SK-N-MC (cell line): ENCODE data around the gene SPATA13.
A peak's percentile ranks its signal among the peaks of the same experiment; 100 is the strongest.

ENCODE experiments used
- DNase-seq: peaks from one replicate; pipeline ENCODE4 v3.0.0-alpha.2; 2011; ENCODE audit warnings: low read depth, low spot score
- H3K27ac ChIP-seq: fragments of 200-600 bp; sonication (generic); 2 replicates; pipeline ENCODE4 v1.5.1; 2016; ENCODE audit warnings: mixed run types
- H3K36me3 ChIP-seq: fragments of 200-600 bp; sonication (generic); 2 replicates; pipeline ENCODE4 v1.6.1; 2017; ENCODE audit warnings: antibody characterized with exemption, low read length, mixed read lengths; ENCODE audit not compliant: insufficient read depth
- H3K4me3 ChIP-seq: fragments of 200-600 bp; sonication (generic); 2 replicates; pipeline ENCODE4 v1.5.1; 2016
- H3K9ac ChIP-seq: fragments of 200-600 bp; sonication (generic); 2 replicates; pipeline ENCODE4 v1.8.0; 2017; ENCODE audit warnings: mixed run types, mixed read lengths; ENCODE audit not compliant: insufficient read length
- H3K9me3 ChIP-seq: fragments of 200-600 bp; sonication (generic); 2 replicates; pipeline ENCODE4 v1.6.1; 2017; ENCODE audit warnings: low read depth, mild to moderate bottlenecking, antibody characterized with exemption, low read length, moderate library complexity, mixed read lengths
- EZH2 ChIP-seq: fragments of 200-600 bp; sonication (generic); IDR thresholded peaks from one replicate; pipeline ENCODE4 v1.6.1; 2017; ENCODE audit warnings: antibody characterized with exemption
- FOXP2 ChIP-seq: optimal IDR thresholded peaks from 2 replicates; pipeline ENCODE3; 2011; ENCODE audit warnings: mild to moderate bottlenecking, moderate library complexity; ENCODE audit not compliant: insufficient read depth; ENCODE audit errors: extremely low read length, control extremely low read depth
- POLR2AphosphoS5 ChIP-seq: IDR thresholded peaks from 2 replicates; pipeline ENCODE4 v1.6.1; 2012; ENCODE audit warnings: mild to moderate bottlenecking, low read depth, low read length, borderline replicate concordance

The SPATA13 gene

GRCh38 chr13:24225062-24225461, 64.5 kb downstream of the SPATA13 start:
- Histone ChIP-seq H3K4me3 (no peak overlapping the region), H3K9me3 (no peaks in the 10 kb centered on the region), H3K9ac (no peak overlapping the region), H3K27ac (no peak overlapping the region), H3K36me3 (no peaks in the 10 kb centered on the region; the same call in 1 of the 2 replicates)
- no peak for TF ChIP-seq EZH2
- no peak for TF ChIP-seq FOXP2
- TF ChIP-seq POLR2AphosphoS5, result no peak
- DNase-seq, result no peak

GRCh38 chr13:24225930-24226329, 65.4 kb downstream of the SPATA13 start:
- no peak for DNase-seq
- no peak overlapping the region for H3K27ac ChIP-seq
- TF ChIP-seq POLR2AphosphoS5 (no peak), FOXP2 (no peak), EZH2 (no peak)
- no peak overlapping the region for H3K4me3 ChIP-seq
- no peak overlapping the region for H3K9ac ChIP-seq
- no peaks in the 10 kb centered on the region; the same call in 1 of the 2 replicates for H3K36me3 ChIP-seq
- H3K9me3 ChIP-seq, result no peaks in the 10 kb centered on the region

- Histone ChIP-seq H3K9me3 (no peaks in the 10 kb centered on the region), H3K4me3 (no peak overlapping the region), H3K36me3 (no peaks in the 10 kb centered on the region; the same call in 1 of the 2 replicates), H3K9ac (no peak overlapping the region), H3K27ac (no peak overlapping the region)
- DNase-seq, result no peak
- TF ChIP-seq POLR2AphosphoS5 (no peak), EZH2 (no peak), FOXP2 (no peak)
Measured at GRCh38 chr13:24226762-24227161, 66.2 kb downstream of the SPATA13 start.

- TF ChIP-seq FOXP2, result no peak
- TF ChIP-seq POLR2AphosphoS5, result no peak
- no peak for TF ChIP-seq EZH2
- DNase-seq, result peak; percentile 79
- no peak overlapping the region for H3K4me3 ChIP-seq
- no peak overlapping the region for H3K9ac ChIP-seq
- H3K27ac ChIP-seq, result no peak overlapping the region
- H3K36me3 ChIP-seq, result no peaks in the 10 kb centered on the region; the same call in 1 of the 2 replicates
- no peaks in the 10 kb centered on the region for H3K9me3 ChIP-seq
Measured at GRCh38 chr13:24228852-24229458, 68.4 kb downstream of the SPATA13 start.

- H3K27ac ChIP-seq, result no peak overlapping the region
- TF ChIP-seq POLR2AphosphoS5, result no peak
- no peak for TF ChIP-seq FOXP2
- no peak for TF ChIP-seq EZH2
Measured at GRCh38 chr13:24230428-24231072, 70.0 kb downstream of the SPATA13 start.

GRCh38 chr13:24231377-24231776, 70.9 kb downstream of the SPATA13 start:
- Histone ChIP-seq H3K4me3 (no peak overlapping the region), H3K9me3 (no peaks in the 10 kb centered on the region), H3K36me3 (no peaks in the 10 kb centered on the region), H3K27ac (no peak overlapping the region), H3K9ac (no peak overlapping the region)
- TF ChIP-seq FOXP2, result no peak
- no peak for DNase-seq

More at GRCh38 chr13:24230428-24231072, 70.0 kb downstream of the SPATA13 start:
- no peak for DNase-seq
- H3K9me3 ChIP-seq, result no peaks in the 10 kb centered on the region
- H3K4me3 ChIP-seq, result no peak overlapping the region
- H3K9ac ChIP-seq, result no peak overlapping the region
- H3K36me3 ChIP-seq, result no peaks in the 10 kb centered on the region

GRCh38 chr13:24232037-24232436, 71.5 kb downstream of the SPATA13 start:
- no peak for DNase-seq
- Histone ChIP-seq H3K36me3 (no peaks in the 10 kb centered on the region), H3K9me3 (no peaks in the 10 kb centered on the region), H3K27ac (no peak overlapping the region), H3K4me3 (no peak overlapping the region), H3K9ac (no peak overlapping the region)
- no peak for TF ChIP-seq EZH2
- TF ChIP-seq POLR2AphosphoS5, result no peak
- TF ChIP-seq FOXP2, result no peak

GRCh38 chr13:24232474-24232873, 72.0 kb downstream of the SPATA13 start:
- peak overlapping the region; percentile 91 for H3K27ac ChIP-seq
- no peak for TF ChIP-seq EZH2
- no peak for TF ChIP-seq FOXP2
- no peak for TF ChIP-seq POLR2AphosphoS5
- no peaks in the 10 kb centered on the region for H3K9me3 ChIP-seq
- no peak overlapping the region for H3K9ac ChIP-seq
- H3K4me3 ChIP-seq, result no peak overlapping the region
- H3K36me3 ChIP-seq, result no peaks in the 10 kb centered on the region
- DNase-seq, result no peak
